K562 (cell line): Measurements from ENCODE around the gene CTRL. TPM values are rescaled to one million over a fixed set of nuclear protein-coding genes. Genes with fewer than 3 reads are reported as not detected.

Experiments
- ATAC-seq: fragments of 200-7000 bp; cut with Tn5 transposase; 3 replicates; pipeline ENCODE4 v1.9.1; 2020; ENCODE audit warnings: moderate library complexity
- BruUV-seq: library from RNA; stranded (reverse); fragments of 400-500 nt; replicated peaks from 2 replicates; lab custom pipeline; 2021; lab: Mats Ljungman, UMichigan
- CTCF ChIA-PET: fragments of 300-600 bp; formaldehyde crosslinking; extraction: SDS; loops from one replicate; lab custom pipeline; 2021; ENCODE audit warnings: low intra/inter-chr PET ratio; lab: Yijun Ruan, JAX
- POLR2A ChIA-PET: fragments of 300-600, 350-650 bp; sonication (Branson Sonifier 250); formaldehyde crosslinking; extraction: SDS; loops from one replicate; lab custom pipeline; 2021; ENCODE audit warnings: antibody characterized with exemption, inconsistent platforms; lab: Yijun Ruan, JAX
- DNase-seq, 4 experiments: peaks; one replicate each; pipeline versions ENCODE4 v3.0.0 to v3.0.0-alpha.2; 2011 to 2018; ENCODE audit warnings: low spot score in 3 of 4, mixed read lengths in 3 of 4; ENCODE audit errors: extremely low read depth in 1 of 4
- FAIRE-seq: peaks from 2 replicates; lab custom pipeline; 2011; peaks lifted over from hg19 to GRCh38; lab: Jason Lieb, UNC
- H2AFZ ChIP-seq: 2 replicates; pipeline ENCODE4 v1.6.0; 2011; ENCODE audit warnings: low read depth, low read length, control low read depth, inconsistent platforms
- H3K27ac ChIP-seq: fragments of 200-600 bp; 3 replicates; pipeline ENCODE4 v1.8.0; 2011; ENCODE audit warnings: low read depth, mild to moderate bottlenecking, control low read depth, inconsistent platforms, low read length, moderate library complexity, mixed read lengths; ENCODE audit errors: extremely low read depth
- H3K27me3 ChIP-seq, 2 experiments: fragments of 300-600 bp in 1 of 2; 2 replicates in 1 of 2; 3 replicates in 1 of 2; pipeline versions ENCODE4 v1.6.0 to v1.8.0; 2011; ENCODE audit warnings: inconsistent platforms in 2 of 2, low read length in 2 of 2, mild to moderate bottlenecking in 1 of 2, mixed read lengths in 1 of 2, moderate library complexity in 1 of 2; ENCODE audit not compliant: control insufficient read depth in 2 of 2, insufficient read depth in 2 of 2
- H3K36me3 ChIP-seq: fragments of 300-600 bp; 3 replicates; pipeline ENCODE4 v1.8.0; 2011; ENCODE audit warnings: mild to moderate bottlenecking, low read length, inconsistent platforms; ENCODE audit not compliant: control insufficient read depth, insufficient read depth
- H3K4me1 ChIP-seq, 2 experiments: fragments of 200-600 bp in 1 of 2; replicated peaks in 1 of 2; 2 replicates in 1 of 2; 3 replicates in 1 of 2; pipeline versions ENCODE4 v1.5.1 to v1.8.0; 2011; ENCODE audit warnings: inconsistent platforms in 2 of 2, low read length in 2 of 2, mild to moderate bottlenecking in 1 of 2, mixed read lengths in 1 of 2, moderate library complexity in 1 of 2; ENCODE audit not compliant: control insufficient read depth in 2 of 2, insufficient read depth in 2 of 2
- H3K4me2 ChIP-seq: 2 replicates; pipeline ENCODE4 v1.6.1; 2011; ENCODE audit warnings: low read length, control low read depth, inconsistent platforms, mixed read lengths; ENCODE audit not compliant: insufficient read depth
- H3K4me3 ChIP-seq: fragments of 200-600 bp; sonication (generic), shearing (Covaris generic); 2 replicates; pipeline ENCODE4 v1.5.1; 2016; ENCODE audit warnings: control low read depth, inconsistent platforms
- H3K79me2 ChIP-seq: fragments of 200-600 bp; 3 replicates; pipeline ENCODE4 v1.8.0; 2011; ENCODE audit warnings: low read length, inconsistent platforms; ENCODE audit not compliant: control insufficient read depth, insufficient read depth
- H3K9ac ChIP-seq, 2 experiments: 2 replicates each; pipeline versions ENCODE4 v1.6.0 to v1.6.1; 2011; ENCODE audit warnings: low read depth in 2 of 2, low read length in 2 of 2, control low read depth in 1 of 2, inconsistent platforms in 1 of 2, mild to moderate bottlenecking in 1 of 2, mixed read lengths in 1 of 2; ENCODE audit not compliant: insufficient read depth in 1 of 2
- H3K9me1 ChIP-seq: one replicate; pipeline ENCODE4 v1.6.0; 2011; ENCODE audit warnings: inconsistent platforms, mild to moderate bottlenecking, low read length, moderate library complexity; ENCODE audit not compliant: control insufficient read depth, insufficient read depth
- H3K9me3 ChIP-seq: replicated peaks from 2 replicates; pipeline ENCODE4 v1.5.1; 2011; ENCODE audit warnings: low read depth, low read length, inconsistent platforms; ENCODE audit not compliant: control insufficient read depth, insufficient read depth
- H4K20me1 ChIP-seq: replicated peaks from 2 replicates; pipeline ENCODE4 v1.6.1; 2011; ENCODE audit warnings: low read length, inconsistent platforms, mixed read lengths; ENCODE audit not compliant: control insufficient read depth, insufficient read depth
- BRD9 ChIP-seq: fragments of 450-650 bp; IDR thresholded peaks from 2 replicates; pipeline ENCODE4 v1.6.1; 2018; ENCODE audit warnings: low read depth; ENCODE audit not compliant: partially characterized antibody
- DMBX1 ChIP-seq: fragments of 250-450 bp; sonication (Bioruptor Pico); IDR thresholded peaks from 2 replicates; pipeline ENCODE4 v1.8.0; 2022; ENCODE audit warnings: inconsistent platforms, mild to moderate bottlenecking, moderate library complexity, borderline replicate concordance
- HLTF ChIP-seq: fragments of 450-650 bp; IDR thresholded peaks from 2 replicates; pipeline ENCODE4 v1.6.1; 2016
- MAFG ChIP-seq: fragments of 450-650 bp; conservative IDR thresholded peaks from 2 replicates; pipeline ENCODE4 v1.6.1; 2016; ENCODE audit warnings: missing genetic modification characterization, missing compliant biosample characterization
- SMAD2 ChIP-seq: fragments of 150-350 bp; IDR thresholded peaks from 2 replicates; pipeline ENCODE4 v1.6.1; 2014; ENCODE audit warnings: low read depth, mild to moderate bottlenecking, low read length
- SP1 ChIP-seq: sonication (generic); formaldehyde crosslinking; IDR thresholded peaks from 2 replicates; pipeline ENCODE4 v1.8.1; 2022; ENCODE audit warnings: mild to moderate bottlenecking, missing genetic modification reagents
- TARDBP ChIP-seq: fragments of 450-650 bp; IDR thresholded peaks from 2 replicates; pipeline ENCODE4 v1.6.1; 2016
- ZSCAN29 ChIP-seq: fragments of 450-650 bp; IDR thresholded peaks from 2 replicates; pipeline ENCODE4 v1.6.1; 2017
- WGBS: fragments of 100-300 bp; shearing (Covaris generic); methylation state at CpG from one replicate; pipeline ENCODE4 v1.1.6; 2016; ENCODE audit warnings: low coverage, mixed read lengths; ENCODE audit not compliant: insufficient coverage; ENCODE audit errors: missing lambda C conversion rate; 5-methylcytosine and 5-hydroxymethylcytosine counted together
- in situ Hi-C: fragments of 300-500 bp; cut with MboI; formaldehyde crosslinking; loops from 4 replicates; pipeline ENCODE4 v1.15.0; 2018; ENCODE audit warnings: inconsistent platforms, mixed read lengths
- intact Hi-C: fragments of 100-400 bp; cut with micrococcal nuclease; formaldehyde crosslinking; loops from 2 replicates; pipeline ENCODE4 v1.14.2; 2022
- polyA plus RNA-seq, 8 experiments: library from polyadenylated mRNA; depleted of rRNA in 4 of 8; stranded (reverse) in 5 of 8; unstranded in 3 of 8; fragments of >200 nt; fragmentation: Nextera tagmentation in 2 of 8; fragmentation: Illumina TruSeq in 1 of 8; extraction: Ambion mirVana in 2 of 8; extraction: Trizol in 1 of 8; gene quantifications; 2 replicates each; pipeline versions ENCODE4 v1.2.1 to v1.2.3, GENCODE V29; 2011 to 2014; ENCODE audit warnings: inconsistent platforms in 1 of 8, missing spikeins in 1 of 8
- total RNA-seq, 7 experiments: library from RNA; depleted of rRNA in 6 of 7; stranded (reverse); fragments of >200 nt in 6 of 7; fragmentation: Illumina TruSeq in 2 of 7; extraction: Trizol in 2 of 7; gene quantifications; 2 replicates each; pipeline versions ENCODE4 v1.2.1 to v1.2.3, GENCODE V29; 2011 to 2021; ENCODE audit warnings: low replicate concordance in 1 of 7
- TF ChIP-seq, protein P1 (sequence below), 3 experiments: fragments of 200-800 bp in 1 of 3; sonication (Bioruptor generic) in 1 of 3; sonication (generic) in 1 of 3; formaldehyde crosslinking in 1 of 3; IDR thresholded peaks; 2 replicates each; pipeline versions ENCODE4 v1.6.1 to v1.8.0; 2016 to 2022; ENCODE audit warnings: mild to moderate bottlenecking in 2 of 3, missing compliant biosample characterization in 2 of 3, missing genetic modification characterization in 2 of 3, missing genetic modification reagents in 1 of 3
- TF ChIP-seq, protein P2 (sequence below): fragments of 250-450 bp; sonication (Bioruptor Pico); IDR thresholded peaks from 2 replicates; pipeline ENCODE4 v1.8.0; 2022; ENCODE audit warnings: moderate library complexity, mild to moderate bottlenecking, inconsistent platforms
- TF ChIP-seq, protein P3 (sequence below), 2 experiments: fragments of 150-350 bp in 1 of 2; IDR thresholded peaks; 2 replicates each; pipeline ENCODE4 v1.6.1; 2012 to 2016; ENCODE audit warnings: low read depth in 2 of 2, low read length in 2 of 2, mild to moderate bottlenecking in 1 of 2, moderate library complexity in 1 of 2

CTRL gene
- total and polyA plus RNA-seq, 9 of the 15 experiments (the other 6 are each of a cell fraction or from before 2014, with no cell fraction given), result 1.4 to 5.6 (median 2.5) TPM

DNA sequence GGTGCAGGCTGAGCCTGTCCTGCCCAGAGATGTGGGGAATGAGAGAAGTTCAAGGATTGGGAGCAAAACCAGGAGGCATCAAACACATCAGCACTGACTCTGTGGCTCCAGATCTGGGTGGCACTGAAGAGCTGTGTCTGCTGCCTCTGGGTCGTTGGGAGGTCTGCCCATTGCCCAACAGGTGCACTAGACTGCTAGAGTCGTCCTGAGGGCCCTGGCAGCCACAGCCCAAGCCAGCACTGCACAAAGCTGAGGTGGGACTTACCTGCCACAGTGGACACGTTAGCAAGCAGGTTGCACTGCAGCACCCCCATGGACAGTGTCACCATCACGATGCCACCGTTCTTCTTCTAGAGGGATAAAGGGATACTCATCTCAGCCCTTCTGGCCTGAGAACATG lies 45.3 kb upstream of the CTRL start:
- H4K20me1 ChIP-seq, result no peaks in the 10 kb centered on the region
- TF ChIP-seq SMAD2 (no peak), HLTF (no peak), MAFG (no peak), SP1 (no peak), TARDBP (no peak), ZSCAN29 (no peak), BRD9 (no peak), DMBX1 (CRISPR knock-in tag) (no peak)
- TF ChIP-seq, protein P1, sequence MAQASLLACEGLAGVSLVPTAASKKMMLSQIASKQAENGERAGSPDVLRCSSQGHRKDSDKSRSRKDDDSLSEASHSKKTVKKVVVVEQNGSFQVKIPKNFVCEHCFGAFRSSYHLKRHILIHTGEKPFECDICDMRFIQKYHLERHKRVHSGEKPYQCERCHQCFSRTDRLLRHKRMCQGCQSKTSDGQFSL (CRISPR knock-in tag; IDR thresholded peaks at IDR 0.05), result no peak
- TF ChIP-seq, protein P1 (tag; IDR thresholded peaks at IDR 0.05), result no peak
- TF ChIP-seq, protein P2, sequence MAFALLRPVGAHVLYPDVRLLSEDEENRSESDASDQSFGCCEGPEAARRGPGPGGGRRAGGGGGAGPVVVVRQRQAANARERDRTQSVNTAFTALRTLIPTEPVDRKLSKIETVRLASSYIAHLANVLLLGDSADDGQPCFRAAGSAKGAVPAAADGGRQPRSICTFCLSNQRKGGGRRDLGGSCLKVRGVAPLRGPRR (CRISPR knock-in tag), result no peak
- TF ChIP-seq, protein P3, sequence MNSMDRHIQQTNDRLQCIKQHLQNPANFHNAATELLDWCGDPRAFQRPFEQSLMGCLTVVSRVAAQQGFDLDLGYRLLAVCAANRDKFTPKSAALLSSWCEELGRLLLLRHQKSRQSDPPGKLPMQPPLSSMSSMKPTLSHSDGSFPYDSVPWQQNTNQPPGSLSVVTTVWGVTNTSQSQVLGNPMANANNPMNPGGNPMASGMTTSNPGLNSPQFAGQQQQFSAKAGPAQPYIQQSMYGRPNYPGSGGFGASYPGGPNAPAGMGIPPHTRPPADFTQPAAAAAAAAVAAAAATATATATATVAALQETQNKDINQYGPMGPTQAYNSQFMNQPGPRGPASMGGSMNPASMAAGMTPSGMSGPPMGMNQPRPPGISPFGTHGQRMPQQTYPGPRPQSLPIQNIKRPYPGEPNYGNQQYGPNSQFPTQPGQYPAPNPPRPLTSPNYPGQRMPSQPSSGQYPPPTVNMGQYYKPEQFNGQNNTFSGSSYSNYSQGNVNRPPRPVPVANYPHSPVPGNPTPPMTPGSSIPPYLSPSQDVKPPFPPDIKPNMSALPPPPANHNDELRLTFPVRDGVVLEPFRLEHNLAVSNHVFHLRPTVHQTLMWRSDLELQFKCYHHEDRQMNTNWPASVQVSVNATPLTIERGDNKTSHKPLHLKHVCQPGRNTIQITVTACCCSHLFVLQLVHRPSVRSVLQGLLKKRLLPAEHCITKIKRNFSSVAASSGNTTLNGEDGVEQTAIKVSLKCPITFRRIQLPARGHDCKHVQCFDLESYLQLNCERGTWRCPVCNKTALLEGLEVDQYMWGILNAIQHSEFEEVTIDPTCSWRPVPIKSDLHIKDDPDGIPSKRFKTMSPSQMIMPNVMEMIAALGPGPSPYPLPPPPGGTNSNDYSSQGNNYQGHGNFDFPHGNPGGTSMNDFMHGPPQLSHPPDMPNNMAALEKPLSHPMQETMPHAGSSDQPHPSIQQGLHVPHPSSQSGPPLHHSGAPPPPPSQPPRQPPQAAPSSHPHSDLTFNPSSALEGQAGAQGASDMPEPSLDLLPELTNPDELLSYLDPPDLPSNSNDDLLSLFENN (IDR thresholded peaks at IDR 0.05; ENCODE audit: low read depth in 2 of 2, low read length in 2 of 2), result no peak

More for the DNA sequence above, 45.3 kb upstream of the CTRL start:
- peaks cover 0 to 18% of the 10 kb centered on the region in 2 experiments; a peak in 3 of 5 replicates for H3K4me1 ChIP-seq
- H3K9me1 ChIP-seq, result no peaks in the 10 kb centered on the region
- H3K4me2 ChIP-seq, result no peak overlapping the region
- DNase-seq (no peak), FAIRE-seq (no peak), ATAC-seq (no peak)
- intact Hi-C loops, result no loop called here
- BruUV-seq, result no TSS peak
- H3K79me2 ChIP-seq, result no peaks in the 10 kb centered on the region
- H2AFZ ChIP-seq, result no peak overlapping the region
- no peaks in the 10 kb centered on the region for H3K36me3 ChIP-seq
- H3K27me3 ChIP-seq, result peaks cover 0 to 4% of the 10 kb centered on the region in 2 experiments; a peak in 1 of 5 replicates
- CTCF ChIA-PET, result no interaction called here
- H3K9ac ChIP-seq, result peak overlapping the region in 1 of 2 experiments; percentile 75; a peak in 2 of 4 replicates
- H3K4me3 ChIP-seq, result no peak overlapping the region
- in situ Hi-C loops, result no loop called here
- POLR2A ChIA-PET, result interaction anchor here (0.7 to 1.1 kb wide), 3 partner anchors 13 to 131 kb away, joined by 3 read pairs; no protein-coding TSS in a partner anchor
- H3K9me3 ChIP-seq, result no peaks in the 10 kb centered on the region
- WGBS, result 4% methylated on average over 5 of the region's 5 CpGs
- no peak overlapping the region for H3K27ac ChIP-seq
